GM12878 (cell line): ENCODE data around the gene SYNM. TPM values are rescaled to one million over a fixed set of nuclear protein-coding genes. Genes with fewer than 3 reads are reported as not detected.

Experiments
- KAT2A ChIP-seq: conservative IDR thresholded peaks from 2 replicates; pipeline ENCODE4 v1.6.1; 2011; ENCODE audit warnings: low read depth, low read length; ENCODE audit not compliant: control insufficient read depth
- ZNF384 ChIP-seq: IDR thresholded peaks from 2 replicates; pipeline ENCODE4 v1.6.1; 2012; ENCODE audit warnings: low read depth, mild to moderate bottlenecking, low read length, improper control_type of control experiment, borderline replicate concordance
- polyA plus RNA-seq, 11 experiments: library from polyadenylated mRNA; depleted of rRNA in 4 of 11; unstranded in 6 of 11; stranded (reverse) in 5 of 11; fragments of >200 nt; fragmentation: Nextera tagmentation in 4 of 11; fragmentation: Illumina TruSeq in 1 of 11; extraction: Ambion mirVana in 4 of 11; extraction: Trizol in 1 of 11; gene quantifications; 1 replicate in 1 of 11; 2 replicates in 10 of 11; pipeline versions ENCODE4 v1.2.1 to v1.2.3, GENCODE V29; 2011 to 2016; ENCODE audit warnings: inconsistent platforms in 2 of 11, missing spikeins in 2 of 11, low read depth in 1 of 11
- total RNA-seq, 4 experiments: library from RNA; depleted of rRNA in 3 of 4; stranded (reverse); fragments of >200 nt in 3 of 4; fragmentation: Illumina TruSeq in 1 of 4; extraction: Trizol in 1 of 4; gene quantifications; 2 replicates each; pipeline versions ENCODE4 v1.2.1 to v1.2.3, GENCODE V29; 2013 to 2021
- TF ChIP-seq, protein P1 (sequence below): fragments of 450-650 bp; IDR thresholded peaks from 2 replicates; pipeline ENCODE4 v1.6.1; 2016; ENCODE audit warnings: mild to moderate bottlenecking, moderate library complexity, borderline replicate concordance
- TF ChIP-seq, protein P2 (sequence below): fragments of 150-350 bp; IDR thresholded peaks from 2 replicates; pipeline ENCODE4 v1.6.1; 2016; ENCODE audit warnings: low read depth, low read length
- TF ChIP-seq, protein P3 (sequence below): fragments of 450-650 bp; IDR thresholded peaks from 2 replicates; pipeline ENCODE4 v1.6.1; 2017; ENCODE audit warnings: mild to moderate bottlenecking, moderate library complexity
- TF ChIP-seq, protein P4 (sequence below), 3 experiments: IDR thresholded peaks in 2 of 3; conservative IDR thresholded peaks in 1 of 3; 2 replicates each; pipeline ENCODE4 v1.5.1; 2011; ENCODE audit warnings: low read depth in 3 of 3, low read length in 3 of 3, mild to moderate bottlenecking in 3 of 3, control low read depth in 2 of 3, moderate library complexity in 2 of 3, inconsistent platforms in 1 of 3, mixed read lengths in 1 of 3; ENCODE audit not compliant: control insufficient read depth in 2 of 3, insufficient read depth in 1 of 3; ENCODE audit errors: extremely low read depth in 1 of 3

The SYNM gene
- total and polyA plus RNA-seq, 10 of the 15 experiments (the other 5 are each of a cell fraction or from before 2014, with no cell fraction given) = 0.05 to 1.1 (median 0.89) TPM; not detected in 1

DNA sequence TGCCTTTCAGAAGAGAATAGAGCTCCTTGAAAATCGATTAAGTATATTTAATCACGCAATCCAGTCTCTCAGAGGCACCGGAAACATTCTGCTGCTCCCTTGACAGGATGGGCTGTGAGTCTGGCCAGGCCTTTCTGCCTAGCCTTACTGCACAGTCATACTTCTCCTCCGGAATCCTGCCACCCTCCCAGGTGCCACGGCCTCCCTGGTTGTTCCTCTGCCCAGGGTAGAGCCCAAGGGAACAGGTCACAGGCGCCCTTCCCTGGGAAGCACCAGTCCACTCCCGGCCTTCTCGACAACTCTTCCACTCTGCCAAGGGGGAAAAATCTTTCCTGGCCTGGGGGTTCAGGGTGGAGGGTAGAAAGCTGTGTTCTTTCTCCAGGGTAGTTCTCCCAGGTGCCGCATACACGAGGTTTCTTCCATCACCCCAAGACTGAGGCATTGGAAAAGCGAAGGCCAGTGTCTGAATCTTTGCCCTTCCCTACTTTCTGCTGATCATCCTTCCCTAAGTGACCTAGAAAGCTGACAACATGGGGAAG lies 17.4 kb upstream of the SYNM start (continued):
- TF ChIP-seq, protein P1, sequence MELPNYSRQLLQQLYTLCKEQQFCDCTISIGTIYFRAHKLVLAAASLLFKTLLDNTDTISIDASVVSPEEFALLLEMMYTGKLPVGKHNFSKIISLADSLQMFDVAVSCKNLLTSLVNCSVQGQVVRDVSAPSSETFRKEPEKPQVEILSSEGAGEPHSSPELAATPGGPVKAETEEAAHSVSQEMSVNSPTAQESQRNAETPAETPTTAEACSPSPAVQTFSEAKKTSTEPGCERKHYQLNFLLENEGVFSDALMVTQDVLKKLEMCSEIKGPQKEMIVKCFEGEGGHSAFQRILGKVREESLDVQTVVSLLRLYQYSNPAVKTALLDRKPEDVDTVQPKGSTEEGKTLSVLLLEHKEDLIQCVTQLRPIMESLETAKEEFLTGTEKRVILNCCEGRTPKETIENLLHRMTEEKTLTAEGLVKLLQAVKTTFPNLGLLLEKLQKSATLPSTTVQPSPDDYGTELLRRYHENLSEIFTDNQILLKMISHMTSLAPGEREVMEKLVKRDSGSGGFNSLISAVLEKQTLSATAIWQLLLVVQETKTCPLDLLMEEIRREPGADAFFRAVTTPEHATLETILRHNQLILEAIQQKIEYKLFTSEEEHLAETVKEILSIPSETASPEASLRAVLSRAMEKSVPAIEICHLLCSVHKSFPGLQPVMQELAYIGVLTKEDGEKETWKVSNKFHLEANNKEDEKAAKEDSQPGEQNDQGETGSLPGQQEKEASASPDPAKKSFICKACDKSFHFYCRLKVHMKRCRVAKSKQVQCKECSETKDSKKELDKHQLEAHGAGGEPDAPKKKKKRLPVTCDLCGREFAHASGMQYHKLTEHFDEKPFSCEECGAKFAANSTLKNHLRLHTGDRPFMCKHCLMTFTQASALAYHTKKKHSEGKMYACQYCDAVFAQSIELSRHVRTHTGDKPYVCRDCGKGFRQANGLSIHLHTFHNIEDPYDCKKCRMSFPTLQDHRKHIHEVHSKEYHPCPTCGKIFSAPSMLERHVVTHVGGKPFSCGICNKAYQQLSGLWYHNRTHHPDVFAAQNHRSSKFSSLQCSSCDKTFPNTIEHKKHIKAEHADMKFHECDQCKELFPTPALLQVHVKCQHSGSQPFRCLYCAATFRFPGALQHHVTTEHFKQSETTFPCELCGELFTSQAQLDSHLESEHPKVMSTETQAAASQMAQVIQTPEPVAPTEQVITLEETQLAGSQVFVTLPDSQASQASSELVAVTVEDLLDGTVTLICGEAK = no peak
- TF ChIP-seq ZNF384 = no peak
- no peak for TF ChIP-seq KAT2A
- TF ChIP-seq, protein P2, sequence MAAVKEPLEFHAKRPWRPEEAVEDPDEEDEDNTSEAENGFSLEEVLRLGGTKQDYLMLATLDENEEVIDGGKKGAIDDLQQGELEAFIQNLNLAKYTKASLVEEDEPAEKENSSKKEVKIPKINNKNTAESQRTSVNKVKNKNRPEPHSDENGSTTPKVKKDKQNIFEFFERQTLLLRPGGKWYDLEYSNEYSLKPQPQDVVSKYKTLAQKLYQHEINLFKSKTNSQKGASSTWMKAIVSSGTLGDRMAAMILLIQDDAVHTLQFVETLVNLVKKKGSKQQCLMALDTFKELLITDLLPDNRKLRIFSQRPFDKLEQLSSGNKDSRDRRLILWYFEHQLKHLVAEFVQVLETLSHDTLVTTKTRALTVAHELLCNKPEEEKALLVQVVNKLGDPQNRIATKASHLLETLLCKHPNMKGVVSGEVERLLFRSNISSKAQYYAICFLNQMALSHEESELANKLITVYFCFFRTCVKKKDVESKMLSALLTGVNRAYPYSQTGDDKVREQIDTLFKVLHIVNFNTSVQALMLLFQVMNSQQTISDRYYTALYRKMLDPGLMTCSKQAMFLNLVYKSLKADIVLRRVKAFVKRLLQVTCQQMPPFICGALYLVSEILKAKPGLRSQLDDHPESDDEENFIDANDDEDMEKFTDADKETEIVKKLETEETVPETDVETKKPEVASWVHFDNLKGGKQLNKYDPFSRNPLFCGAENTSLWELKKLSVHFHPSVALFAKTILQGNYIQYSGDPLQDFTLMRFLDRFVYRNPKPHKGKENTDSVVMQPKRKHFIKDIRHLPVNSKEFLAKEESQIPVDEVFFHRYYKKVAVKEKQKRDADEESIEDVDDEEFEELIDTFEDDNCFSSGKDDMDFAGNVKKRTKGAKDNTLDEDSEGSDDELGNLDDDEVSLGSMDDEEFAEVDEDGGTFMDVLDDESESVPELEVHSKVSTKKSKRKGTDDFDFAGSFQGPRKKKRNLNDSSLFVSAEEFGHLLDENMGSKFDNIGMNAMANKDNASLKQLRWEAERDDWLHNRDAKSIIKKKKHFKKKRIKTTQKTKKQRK = no peak
- TF ChIP-seq, protein P3, sequence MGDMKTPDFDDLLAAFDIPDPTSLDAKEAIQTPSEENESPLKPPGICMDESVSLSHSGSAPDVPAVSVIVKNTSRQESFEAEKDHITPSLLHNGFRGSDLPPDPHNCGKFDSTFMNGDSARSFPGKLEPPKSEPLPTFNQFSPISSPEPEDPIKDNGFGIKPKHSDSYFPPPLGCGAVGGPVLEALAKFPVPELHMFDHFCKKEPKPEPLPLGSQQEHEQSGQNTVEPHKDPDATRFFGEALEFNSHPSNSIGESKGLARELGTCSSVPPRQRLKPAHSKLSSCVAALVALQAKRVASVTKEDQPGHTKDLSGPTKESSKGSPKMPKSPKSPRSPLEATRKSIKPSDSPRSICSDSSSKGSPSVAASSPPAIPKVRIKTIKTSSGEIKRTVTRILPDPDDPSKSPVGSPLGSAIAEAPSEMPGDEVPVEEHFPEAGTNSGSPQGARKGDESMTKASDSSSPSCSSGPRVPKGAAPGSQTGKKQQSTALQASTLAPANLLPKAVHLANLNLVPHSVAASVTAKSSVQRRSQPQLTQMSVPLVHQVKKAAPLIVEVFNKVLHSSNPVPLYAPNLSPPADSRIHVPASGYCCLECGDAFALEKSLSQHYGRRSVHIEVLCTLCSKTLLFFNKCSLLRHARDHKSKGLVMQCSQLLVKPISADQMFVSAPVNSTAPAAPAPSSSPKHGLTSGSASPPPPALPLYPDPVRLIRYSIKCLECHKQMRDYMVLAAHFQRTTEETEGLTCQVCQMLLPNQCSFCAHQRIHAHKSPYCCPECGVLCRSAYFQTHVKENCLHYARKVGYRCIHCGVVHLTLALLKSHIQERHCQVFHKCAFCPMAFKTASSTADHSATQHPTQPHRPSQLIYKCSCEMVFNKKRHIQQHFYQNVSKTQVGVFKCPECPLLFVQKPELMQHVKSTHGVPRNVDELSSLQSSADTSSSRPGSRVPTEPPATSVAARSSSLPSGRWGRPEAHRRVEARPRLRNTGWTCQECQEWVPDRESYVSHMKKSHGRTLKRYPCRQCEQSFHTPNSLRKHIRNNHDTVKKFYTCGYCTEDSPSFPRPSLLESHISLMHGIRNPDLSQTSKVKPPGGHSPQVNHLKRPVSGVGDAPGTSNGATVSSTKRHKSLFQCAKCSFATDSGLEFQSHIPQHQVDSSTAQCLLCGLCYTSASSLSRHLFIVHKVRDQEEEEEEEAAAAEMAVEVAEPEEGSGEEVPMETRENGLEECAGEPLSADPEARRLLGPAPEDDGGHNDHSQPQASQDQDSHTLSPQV = no peak
- TF ChIP-seq, protein P4, sequence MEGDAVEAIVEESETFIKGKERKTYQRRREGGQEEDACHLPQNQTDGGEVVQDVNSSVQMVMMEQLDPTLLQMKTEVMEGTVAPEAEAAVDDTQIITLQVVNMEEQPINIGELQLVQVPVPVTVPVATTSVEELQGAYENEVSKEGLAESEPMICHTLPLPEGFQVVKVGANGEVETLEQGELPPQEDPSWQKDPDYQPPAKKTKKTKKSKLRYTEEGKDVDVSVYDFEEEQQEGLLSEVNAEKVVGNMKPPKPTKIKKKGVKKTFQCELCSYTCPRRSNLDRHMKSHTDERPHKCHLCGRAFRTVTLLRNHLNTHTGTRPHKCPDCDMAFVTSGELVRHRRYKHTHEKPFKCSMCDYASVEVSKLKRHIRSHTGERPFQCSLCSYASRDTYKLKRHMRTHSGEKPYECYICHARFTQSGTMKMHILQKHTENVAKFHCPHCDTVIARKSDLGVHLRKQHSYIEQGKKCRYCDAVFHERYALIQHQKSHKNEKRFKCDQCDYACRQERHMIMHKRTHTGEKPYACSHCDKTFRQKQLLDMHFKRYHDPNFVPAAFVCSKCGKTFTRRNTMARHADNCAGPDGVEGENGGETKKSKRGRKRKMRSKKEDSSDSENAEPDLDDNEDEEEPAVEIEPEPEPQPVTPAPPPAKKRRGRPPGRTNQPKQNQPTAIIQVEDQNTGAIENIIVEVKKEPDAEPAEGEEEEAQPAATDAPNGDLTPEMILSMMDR (IDR thresholded peaks at IDR 0.05 in 2 of 3, conservative IDR thresholded peaks at IDR 0.05 in 1 of 3; ENCODE audit: control insufficient read depth in 2 of 3, extremely low read depth in 1 of 3, insufficient read depth in 1 of 3, low read depth in 3 of 3, low read length in 3 of 3) = no peak
